Sigmoid colon (tissue), 7 donors: ENCODE results near the gene DBX1. TPM values are rescaled to one million over a fixed set of nuclear protein-coding genes. Genes with fewer than 3 reads are reported as not detected.

Experiments used
- DNase-seq: peaks from one replicate; pipeline ENCODE4 v3.0.0-alpha.2; 2019
- H3K27ac ChIP-seq, 4 donors: fragments of 200-600 bp; sonication (generic); one replicate each; pipeline ENCODE4 v1.5.1; 2016 to 2019; ENCODE audit warnings: mild to moderate bottlenecking in 1 of 4
- H3K27me3 ChIP-seq, 3 donors: fragments of 200-600 bp; sonication (generic); one replicate each; pipeline ENCODE4 v1.5.1; 2019; ENCODE audit warnings: mild to moderate bottlenecking in 1 of 3
- H3K36me3 ChIP-seq, 4 donors: fragments of 200-600 bp; sonication (generic); one replicate each; pipeline ENCODE4 v1.5.1; 2016 to 2019
- H3K4me1 ChIP-seq, 4 donors: fragments of 200-600 bp; sonication (generic); one replicate each; pipeline ENCODE4 v1.5.1; 2017 to 2019
- H3K4me3 ChIP-seq, 4 donors: fragments of 200-600 bp; sonication (generic); one replicate each; pipeline ENCODE4 v1.5.1; 2017 to 2019; ENCODE audit warnings: mild to moderate bottlenecking in 2 of 4, moderate library complexity in 1 of 4
- H3K9me3 ChIP-seq, 4 donors: fragments of 200-600 bp in 3 of 4; sonication (generic) in 3 of 4; one replicate each; pipeline versions ENCODE4 v1.5.1 to v1.6.1; 2013 to 2019
- CTCF ChIP-seq, 4 experiments: fragments of 450-650 bp in 3 of 4; fragments of 200-600 bp in 1 of 4; IDR thresholded peaks; one replicate each; pipeline ENCODE4 v1.5.1; 2016 to 2019; ENCODE audit warnings: antibody characterized with exemption in 4 of 4, mild to moderate bottlenecking in 3 of 4, moderate library complexity in 2 of 4
- EP300 ChIP-seq, 4 donors: sonication (generic); formaldehyde crosslinking; IDR thresholded peaks; one replicate each; pipeline ENCODE4 v1.6.1; 2017; ENCODE audit warnings: antibody characterized with exemption in 4 of 4
- POLR2A ChIP-seq, 2 donors: fragments of 450-650 bp; IDR thresholded peaks; one replicate each; pipeline ENCODE4 v1.6.1; 2016; ENCODE audit warnings: antibody characterized with exemption in 2 of 2, mild to moderate bottlenecking in 2 of 2, moderate library complexity in 2 of 2
- POLR2AphosphoS5 ChIP-seq, 4 donors: sonication (generic); formaldehyde crosslinking; IDR thresholded peaks; one replicate each; pipeline ENCODE4 v1.6.1; 2017; ENCODE audit warnings: antibody characterized with exemption in 4 of 4
- WGBS, 2 donors: extraction: QIAGEN DNeasy Blood & Tissue Kit; methylation state at CpG; one replicate each; pipeline ENCODE4 v1.1.7; 2013; 5-methylcytosine and 5-hydroxymethylcytosine counted together
- intact Hi-C: fragments of 100-400 bp; cut with DNase I; formaldehyde crosslinking; loops from one replicate; pipeline ENCODE4 v1.15.1; 2023
- polyA plus RNA-seq, 3 donors: library from polyadenylated mRNA; stranded (reverse); fragments of 200-250 nt; gene quantifications; one replicate each; pipeline ENCODE4 v1.2.3, GENCODE V29; 2013
- total RNA-seq, 4 donors: library from RNA; depleted of rRNA; stranded (reverse); fragments of >200 nt; gene quantifications; one replicate each; pipeline ENCODE4 v1.1.0, GENCODE V29; 2016
- donor health status: healthy with polysubstance abuse.
- donor health status: Bipolar disorder and iron deficiency.
- donor health status: healthy.

The DBX1 gene
- not detected for total RNA-seq
- polyA plus RNA-seq = not detected

GRCh38 chr11:20160425-20161229 is at the start of gene DBX1:
Gene DBX1 (minus strand): TSS chr11:20160475. CDS start chr11:20160324, 151 bp downstream.
- no peak for TF ChIP-seq POLR2A (IDR thresholded peaks at IDR 0.05)
- TF ChIP-seq POLR2AphosphoS5 (IDR thresholded peaks at IDR 0.05) = no peak
- no peak for TF ChIP-seq EP300 (IDR thresholded peaks at IDR 0.05)
- TF ChIP-seq CTCF (IDR thresholded peaks at IDR 0.05) = no peak
- 7 to 19% methylated on average over 30 of the region's 30 CpGs for WGBS, 2 donors
- Histone ChIP-seq H3K4me1 (peaks cover 0 to 32% (median 31%) of the 10 kb centered on the region in 4 donors), H3K9me3 (no peaks in the 10 kb centered on the region), H3K4me3 (no peak within 1 kb of the TSS), H3K27ac (no peak within 1 kb of the TSS), H3K27me3 (peaks cover 81 to 100% (median 100%) of the 10 kb centered on the region in 3 donors), H3K36me3 (no peaks in the 10 kb centered on the region)
- intact Hi-C loops = no loop called here
- DNase-seq = no peak

GRCh38 chr11:20208622-20209111 is 48.4 kb upstream of the DBX1 start:
- TF ChIP-seq EP300 (IDR thresholded peaks at IDR 0.05) (no peak), POLR2AphosphoS5 (IDR thresholded peaks at IDR 0.05) (no peak), POLR2A (IDR thresholded peaks at IDR 0.05) (no peak), CTCF (IDR thresholded peaks at IDR 0.05) (no peak)

GRCh38 chr11:20207781-20208621 is 47.7 kb upstream of the DBX1 start:
- H3K27ac ChIP-seq = no peak overlapping the region
- WGBS, 2 donors = 9 to 20% methylated on average over 33 of the region's 33 CpGs
- H3K4me3 ChIP-seq = no peak overlapping the region
- H3K27me3 ChIP-seq = peaks cover 7 to 66% (median 23%) of the 10 kb centered on the region in 3 donors
- DNase-seq = no peak
- no peaks in the 10 kb centered on the region for H3K36me3 ChIP-seq
- H3K4me1 ChIP-seq = peaks cover 0 to 12% (median 5%) of the 10 kb centered on the region in 4 donors
- TF ChIP-seq POLR2AphosphoS5 (IDR thresholded peaks at IDR 0.05) (no peak), EP300 (IDR thresholded peaks at IDR 0.05) (no peak), POLR2A (IDR thresholded peaks at IDR 0.05) (no peak), CTCF (IDR thresholded peaks at IDR 0.05) (no peak)
- intact Hi-C loops = no loop called here
- no peaks in the 10 kb centered on the region for H3K9me3 ChIP-seq

More at GRCh38 chr11:20208622-20209111, 48.4 kb upstream of the DBX1 start:
- Histone ChIP-seq H3K27ac (no peak overlapping the region), H3K4me3 (no peak overlapping the region), H3K9me3 (no peaks in the 10 kb centered on the region), H3K27me3 (peaks cover 7 to 61% (median 23%) of the 10 kb centered on the region in 3 donors), H3K36me3 (no peaks in the 10 kb centered on the region), H3K4me1 (peaks cover 0 to 12% (median 5%) of the 10 kb centered on the region in 4 donors)
- DNase-seq = no peak
- 13 to 47% methylated on average over 16 of the region's 16 CpGs for WGBS, 2 donors
- intact Hi-C loops = no loop called here

DNA sequence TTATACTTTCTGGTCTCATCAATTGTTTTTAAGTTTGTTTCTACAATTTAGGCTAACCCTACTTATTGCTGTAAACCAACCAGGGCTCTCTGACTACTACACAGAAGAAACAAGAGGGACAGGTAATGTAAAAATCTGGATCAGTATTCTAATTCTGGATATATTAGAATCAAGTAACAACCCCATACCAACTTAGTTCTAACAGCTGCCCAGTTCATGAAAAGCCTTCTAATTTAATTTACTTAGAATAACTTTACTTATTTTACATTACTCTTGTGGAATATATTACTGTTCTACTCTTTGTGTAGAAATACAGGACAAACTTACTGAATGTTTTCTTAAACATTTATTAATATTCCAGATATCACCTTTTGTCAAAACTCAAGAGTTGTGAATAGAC is 45.5 kb upstream of the DBX1 start:
- no peak for DNase-seq
- intact Hi-C loops = no loop called here
- Histone ChIP-seq H3K36me3 (no peaks in the 10 kb centered on the region), H3K4me3 (no peak overlapping the region), H3K27me3 (peaks cover 7 to 66% (median 23%) of the 10 kb centered on the region in 3 donors), H3K4me1 (peaks cover 0 to 12% (median 5%) of the 10 kb centered on the region in 4 donors), H3K9me3 (no peaks in the 10 kb centered on the region), H3K27ac (no peak overlapping the region)
- TF ChIP-seq POLR2A (IDR thresholded peaks at IDR 0.05) (no peak), EP300 (IDR thresholded peaks at IDR 0.05) (no peak), POLR2AphosphoS5 (IDR thresholded peaks at IDR 0.05) (no peak), CTCF (IDR thresholded peaks at IDR 0.05) (no peak)
